Anterior cingulate cortex (tissue), 58 donors: Measurements from ENCODE around the gene MKX.
A peak's percentile ranks its signal among the peaks of the same experiment; 100 is the strongest.

Experiments
- DNase-seq, 58 donors: peaks; one replicate each; lab custom pipeline; 2025; lab: John Stamatoyannopoulos, UW

Gene MKX, protein sequence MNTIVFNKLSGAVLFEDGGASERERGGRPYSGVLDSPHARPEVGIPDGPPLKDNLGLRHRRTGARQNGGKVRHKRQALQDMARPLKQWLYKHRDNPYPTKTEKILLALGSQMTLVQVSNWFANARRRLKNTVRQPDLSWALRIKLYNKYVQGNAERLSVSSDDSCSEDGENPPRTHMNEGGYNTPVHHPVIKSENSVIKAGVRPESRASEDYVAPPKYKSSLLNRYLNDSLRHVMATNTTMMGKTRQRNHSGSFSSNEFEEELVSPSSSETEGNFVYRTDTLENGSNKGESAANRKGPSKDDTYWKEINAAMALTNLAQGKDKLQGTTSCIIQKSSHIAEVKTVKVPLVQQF

DNA sequence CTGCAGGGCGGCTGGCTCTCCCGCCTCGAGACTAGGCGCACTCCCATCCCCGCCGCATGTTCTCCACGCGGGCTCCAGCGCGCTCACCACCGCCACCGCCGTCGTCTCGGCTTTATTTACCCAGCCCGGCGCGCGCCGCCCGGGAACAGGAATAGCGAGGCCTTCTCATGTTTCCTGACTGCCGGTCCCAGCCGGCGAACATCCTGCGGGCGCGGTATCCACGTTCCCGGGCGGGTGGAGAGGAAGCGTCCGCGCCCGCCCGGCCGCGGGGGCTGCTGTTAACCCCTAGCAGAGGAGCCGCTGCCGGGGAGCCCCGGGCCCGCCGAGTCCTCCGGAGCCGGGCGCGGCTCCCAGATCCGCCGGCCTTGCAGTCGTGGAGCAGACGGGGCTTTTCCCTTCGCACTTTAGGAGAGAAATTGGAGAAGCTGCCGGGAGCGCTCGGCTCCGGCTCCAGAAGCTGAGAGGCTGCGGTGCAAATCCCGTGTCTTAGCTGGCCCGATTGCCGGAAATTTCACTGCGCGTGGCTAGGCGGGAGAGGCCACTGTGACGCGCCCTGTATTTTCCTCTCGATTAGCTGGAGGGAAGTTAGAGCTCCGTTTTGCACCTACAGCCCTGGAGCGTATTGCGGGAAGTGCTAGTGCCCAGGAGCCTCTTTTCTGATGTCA, at the start of gene MKX:
Gene MKX, minus strand, starts transcription at position 88 of the 665 bp plus-strand sequence. CDS start 2,404 bp downstream, outside the sequence.
- DNase-seq, result peak in 7 of 58 donors; percentile 14 to 66 (median 29)

DNA sequence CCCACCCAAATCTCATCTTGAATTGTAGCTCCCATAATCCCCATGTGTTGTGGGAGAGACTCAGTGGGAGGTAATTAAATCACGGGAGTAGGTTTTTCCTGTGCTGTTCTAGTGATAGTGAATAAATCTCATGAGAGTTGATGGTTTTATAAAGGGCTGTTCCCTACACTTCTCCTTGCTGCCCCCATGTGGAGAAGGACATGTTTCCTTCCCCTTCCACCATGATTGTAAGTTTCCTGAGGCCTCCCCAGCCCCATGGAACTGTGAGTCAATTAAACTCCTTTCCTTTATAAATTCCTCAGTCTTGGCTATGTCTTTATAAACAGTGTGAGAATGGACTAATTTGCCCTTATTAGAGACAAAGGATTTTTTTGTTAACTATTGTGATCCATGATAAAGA, 48.5 kb upstream of the MKX start:
- DNase-seq, result no peak

DNA sequence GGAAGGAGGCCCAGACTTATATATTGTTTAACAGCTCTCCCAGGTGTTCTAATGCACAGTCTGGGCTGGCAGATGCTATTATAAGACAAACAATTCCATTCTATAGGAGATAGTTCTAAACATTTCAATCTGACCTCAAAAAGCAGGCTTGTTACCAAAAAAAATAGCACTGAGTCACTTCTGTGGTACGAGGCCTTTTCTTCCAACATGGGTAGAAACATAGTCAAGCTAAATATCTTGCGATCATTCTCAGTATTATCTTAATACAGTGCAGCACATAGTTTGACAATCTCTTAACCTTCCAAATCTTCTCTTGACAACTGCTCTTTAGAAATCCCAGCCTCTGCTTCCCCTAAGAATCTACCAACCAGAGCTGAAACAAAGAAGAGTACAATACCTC, 46.6 kb upstream of the MKX start:
- no peak for DNase-seq

DNA sequence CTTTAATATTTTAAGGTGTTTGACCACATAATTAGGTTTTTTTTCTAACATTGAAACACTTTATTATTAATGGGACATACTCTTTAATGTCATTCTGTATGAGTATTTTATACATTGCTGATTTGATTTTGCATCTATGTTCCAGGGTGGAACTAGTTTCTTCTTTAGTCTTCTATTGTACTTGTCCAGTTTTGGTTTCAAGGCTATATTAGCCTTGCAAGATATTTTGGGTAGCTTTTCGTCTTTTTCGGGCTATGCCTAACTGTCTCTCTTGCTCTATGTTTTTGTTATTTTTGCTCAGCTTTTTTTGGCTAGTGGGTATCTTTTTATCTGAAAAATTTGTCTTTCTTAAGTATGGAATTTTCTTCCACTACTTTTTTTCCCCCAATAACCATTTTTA, 38.7 kb upstream of the MKX start:
- DNase-seq, result no peak

DNA sequence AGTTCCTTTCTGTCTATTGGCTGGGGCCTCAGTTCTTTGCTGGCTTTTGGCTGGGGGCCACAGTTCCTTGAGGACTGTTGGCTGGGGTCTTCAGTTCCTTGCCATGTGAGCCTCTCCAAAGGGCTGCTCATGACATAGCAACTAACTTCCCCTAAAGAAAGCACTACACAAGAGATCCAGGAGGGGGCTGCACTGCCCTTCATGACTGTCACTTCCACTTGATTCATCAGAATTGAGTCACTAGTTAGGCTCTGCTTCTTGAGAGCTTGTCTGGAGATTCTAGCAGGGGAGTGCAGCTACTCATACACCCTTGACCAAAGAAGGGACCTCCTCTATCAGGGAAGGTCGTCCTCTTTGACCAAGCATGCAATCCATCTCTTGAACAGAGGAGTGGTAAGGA, 38.0 kb upstream of the MKX start:
- no peak for DNase-seq

DNA sequence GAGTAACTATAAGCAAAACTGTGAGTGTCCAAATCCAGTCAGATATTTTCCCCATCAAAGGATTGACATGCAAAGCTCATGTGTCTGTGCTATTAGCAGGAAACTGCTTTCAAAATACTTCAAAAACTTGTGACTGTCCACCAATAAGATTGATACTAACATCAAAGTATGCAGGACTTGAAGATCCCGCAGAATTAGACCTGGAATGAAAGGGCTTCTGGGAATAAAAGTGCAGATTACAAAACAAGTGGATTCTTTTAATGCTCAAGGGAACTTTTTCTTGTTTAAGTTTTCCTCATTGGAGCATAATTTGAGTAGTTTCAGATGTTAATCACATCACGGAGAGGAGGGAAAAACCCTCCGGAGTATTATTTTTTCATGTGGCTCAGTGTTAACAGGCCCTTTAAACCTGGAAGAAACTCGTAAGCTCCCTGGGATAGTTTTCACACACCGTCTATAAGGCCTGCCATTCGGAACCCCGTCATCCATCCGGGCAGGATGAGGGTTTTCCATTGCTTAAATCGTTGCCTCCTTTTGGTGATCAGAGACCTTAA, 33.9 kb upstream of the MKX start:
- no peak for DNase-seq

DNA sequence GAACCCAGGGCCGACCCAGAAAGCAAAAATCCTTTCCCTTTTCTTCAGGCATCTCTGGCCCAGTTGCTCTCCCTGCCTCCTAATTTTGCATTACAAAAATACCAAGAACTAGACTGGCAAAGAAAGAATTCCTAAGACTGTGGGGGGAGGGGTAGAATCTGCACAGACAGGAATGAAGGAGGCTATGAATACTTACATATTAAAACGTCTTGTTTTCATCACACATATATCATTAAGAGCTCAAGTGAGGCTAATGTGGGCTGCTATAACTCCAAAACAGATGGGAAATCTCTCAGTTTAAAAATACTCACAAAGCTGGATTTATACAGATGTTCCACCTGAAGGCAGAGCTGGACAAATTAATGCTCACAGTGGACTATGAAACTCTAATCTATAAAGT, 29.2 kb upstream of the MKX start:
- no peak for DNase-seq

DNA sequence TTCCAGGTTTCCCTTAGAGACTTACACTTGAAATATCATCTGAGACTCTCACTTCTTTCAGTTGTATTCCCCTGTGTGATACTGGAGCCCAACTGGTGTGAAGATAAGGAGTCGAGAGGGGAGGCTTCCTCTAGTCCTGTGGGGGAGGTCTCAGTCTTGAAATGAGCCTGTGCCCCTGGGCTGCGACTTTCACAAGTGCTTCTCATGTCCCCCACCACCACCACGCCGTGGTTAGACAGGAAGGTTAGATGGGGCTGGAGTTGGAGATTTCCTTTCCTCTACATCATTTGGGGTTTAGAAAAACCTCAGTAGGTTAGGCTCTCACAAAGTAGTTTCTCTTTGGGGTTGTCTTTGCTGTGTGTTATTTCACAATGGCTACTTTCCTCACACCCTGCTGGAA, 25.6 kb upstream of the MKX start:
- DNase-seq, result no peak

DNA sequence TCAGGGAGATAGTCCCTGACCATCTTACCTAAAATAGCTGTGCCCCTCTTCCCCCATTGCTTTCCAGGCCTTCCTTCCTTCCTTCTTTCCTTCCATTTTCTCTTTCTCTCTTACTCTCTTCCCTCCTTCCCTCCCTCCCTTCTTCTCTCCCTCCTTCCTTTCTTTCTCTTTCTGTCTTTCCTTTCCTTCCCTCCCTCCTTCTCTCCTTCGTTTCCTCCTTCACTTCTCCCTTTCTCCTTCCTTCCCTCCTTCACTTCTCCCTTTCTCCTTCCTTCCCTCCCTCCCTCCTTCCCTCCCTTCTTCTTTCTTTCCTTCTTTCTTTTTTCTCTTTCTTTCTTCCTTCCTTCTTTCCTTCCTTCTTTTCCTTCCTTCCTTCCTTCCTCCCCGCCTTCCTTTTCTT, 24.6 kb upstream of the MKX start:
- DNase-seq, result no peak

DNA sequence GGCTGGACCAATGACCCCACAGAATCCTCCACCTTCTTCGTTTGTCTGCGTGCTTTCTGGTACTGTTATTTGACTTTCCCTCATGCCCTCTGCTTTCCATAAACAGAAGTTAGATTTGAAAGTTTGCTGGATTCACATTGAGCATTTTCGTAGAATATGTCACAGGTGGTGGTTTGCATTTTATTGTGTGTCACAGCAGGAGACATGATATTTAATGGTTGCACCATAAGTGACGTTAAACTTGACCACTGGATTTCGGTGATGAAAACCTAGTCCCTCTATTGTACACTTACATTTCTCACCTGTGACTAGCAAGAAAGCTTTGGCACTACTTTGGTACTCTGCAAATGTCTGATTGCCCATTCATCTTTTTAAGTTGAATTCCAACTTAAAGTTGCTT, 15.2 kb upstream of the MKX start:
- DNase-seq, result no peak

DNA sequence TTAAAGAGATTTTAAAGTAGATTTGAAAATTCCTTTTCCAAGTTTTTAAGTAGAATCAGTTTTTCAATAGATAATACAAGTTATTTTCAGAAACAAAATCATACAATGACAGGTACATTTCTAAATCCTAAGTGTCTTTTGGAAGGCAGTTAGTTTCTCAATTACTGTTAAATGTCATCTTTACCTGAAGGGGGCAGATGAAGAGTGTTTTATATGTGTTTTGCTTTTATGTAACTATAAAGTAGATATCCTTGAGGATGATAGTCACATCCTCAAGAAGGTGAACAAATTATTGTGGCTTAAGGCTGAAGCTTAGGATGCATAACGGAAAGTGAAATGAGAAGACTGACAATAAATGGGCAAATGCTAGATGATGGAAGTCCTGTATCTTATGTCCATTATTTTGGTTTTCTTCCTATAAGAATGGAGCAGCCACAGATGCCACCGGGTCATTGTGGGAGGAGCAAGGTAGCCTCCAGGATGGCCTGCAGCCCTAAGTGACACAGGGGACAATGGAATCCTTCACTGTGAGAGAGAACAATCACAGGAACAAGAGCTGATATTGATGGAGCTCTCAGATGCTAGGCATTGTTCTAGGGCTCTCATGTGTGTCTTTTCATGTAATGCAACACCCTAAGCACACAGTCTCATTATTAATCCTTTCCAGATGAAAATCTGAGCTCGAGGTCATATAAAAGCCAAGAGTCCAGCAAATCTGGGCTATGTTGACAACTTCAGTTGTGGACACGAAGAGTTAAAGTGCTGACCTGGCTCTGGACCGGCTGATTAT, 14.1 kb upstream of the MKX start:
- DNase-seq, result no peak

DNA sequence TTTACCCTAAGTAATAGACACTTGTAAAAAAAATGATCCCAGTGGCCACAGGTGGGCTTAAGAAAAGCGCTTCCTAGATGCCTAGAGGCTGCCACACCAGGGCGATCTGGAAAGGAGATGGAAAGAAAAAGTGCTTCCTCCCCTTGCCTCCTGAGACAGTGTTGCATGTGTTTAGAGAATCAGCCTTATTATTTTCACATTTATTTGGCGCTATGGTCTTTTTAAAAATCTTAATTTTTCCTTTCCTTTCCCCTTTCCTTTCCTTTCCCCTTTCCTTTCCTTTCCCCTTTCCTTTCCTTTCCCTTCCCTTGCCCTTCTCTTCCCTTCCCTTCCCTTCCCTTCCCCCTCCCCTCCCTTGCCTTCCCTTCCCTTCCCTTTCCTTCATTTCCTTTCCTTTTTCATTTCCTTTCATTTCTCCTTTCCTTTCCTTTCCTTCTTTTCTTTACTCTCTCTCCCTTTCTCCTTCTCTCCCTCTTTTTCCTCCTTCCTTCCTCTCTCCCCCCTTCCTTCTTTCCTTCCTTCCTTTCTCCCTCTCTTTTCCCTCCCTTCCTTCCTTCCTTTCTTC, 7.1 kb upstream of the MKX start:
- no peak for DNase-seq

DNA sequence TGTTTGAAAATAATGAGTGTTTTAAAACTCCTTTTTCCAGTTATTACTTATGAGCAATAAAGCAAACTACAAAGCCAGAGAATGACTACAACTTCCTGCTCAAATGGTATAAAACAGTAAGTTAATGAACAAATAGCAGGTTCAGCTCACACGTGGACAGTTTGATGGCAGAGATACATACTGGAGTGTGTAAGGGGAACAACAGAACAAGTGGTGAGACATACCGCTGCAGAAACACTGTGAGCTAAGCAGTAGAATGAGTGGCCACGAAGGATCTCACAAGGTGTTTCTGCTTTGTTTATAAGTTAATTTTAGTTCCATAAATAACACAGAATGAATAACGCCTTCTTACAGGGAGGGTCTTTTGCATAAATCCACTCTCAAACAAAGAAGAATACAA, 3.0 kb upstream of the MKX start:
- no peak for DNase-seq

DNA sequence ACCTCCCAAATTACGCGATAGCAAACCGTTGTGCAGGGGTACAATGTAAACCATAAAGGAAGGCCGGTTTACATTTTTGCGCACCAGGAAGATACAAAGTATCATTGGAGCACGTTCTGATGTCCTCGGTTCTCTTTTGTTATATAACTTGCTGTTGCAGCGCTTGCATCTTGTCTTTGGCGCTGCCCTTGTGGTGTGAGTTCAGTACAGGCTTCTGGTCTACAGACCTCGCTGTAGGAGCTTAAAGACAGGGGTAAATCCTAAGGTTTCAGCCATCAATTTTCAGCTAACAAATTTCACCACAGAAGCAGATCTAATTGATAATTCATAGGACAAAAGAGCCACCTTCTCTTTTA, 1.5 kb upstream of the MKX start:
- DNase-seq, result no peak

DNA sequence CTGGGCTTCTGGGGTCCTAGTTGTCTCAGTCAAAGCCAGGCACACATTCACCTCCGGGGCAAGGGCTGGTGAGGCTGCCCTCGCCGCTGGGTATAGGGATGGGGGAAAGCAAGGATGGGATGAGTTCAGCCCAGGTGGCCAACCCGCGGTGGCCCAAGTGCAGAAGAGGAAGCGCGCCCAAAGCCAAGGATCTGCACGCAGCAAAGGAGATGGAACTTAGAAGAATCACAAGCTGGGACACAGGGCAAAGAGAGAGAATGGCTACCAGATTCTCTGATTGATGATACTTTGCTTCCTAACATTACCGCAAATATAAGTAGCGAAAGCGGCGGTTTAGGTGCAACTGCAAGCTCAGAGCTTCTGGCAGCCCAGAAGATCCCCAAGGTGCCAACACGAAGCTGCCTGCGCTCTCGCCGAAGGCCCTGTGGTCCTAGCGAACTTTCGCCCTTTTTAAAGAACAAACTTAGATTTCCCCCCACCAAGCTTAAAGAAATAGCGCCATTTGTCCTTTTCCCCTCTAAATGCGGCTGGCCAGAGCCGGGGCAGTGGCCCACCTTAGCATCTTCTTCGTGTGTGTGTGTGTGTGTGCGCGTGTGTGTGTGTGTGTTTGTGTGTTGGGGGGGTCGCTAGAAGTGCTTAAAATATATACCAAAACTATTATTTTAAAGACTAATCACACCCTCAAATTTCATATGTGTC, 927 bp upstream of the MKX start:
- no peak for DNase-seq

DNA sequence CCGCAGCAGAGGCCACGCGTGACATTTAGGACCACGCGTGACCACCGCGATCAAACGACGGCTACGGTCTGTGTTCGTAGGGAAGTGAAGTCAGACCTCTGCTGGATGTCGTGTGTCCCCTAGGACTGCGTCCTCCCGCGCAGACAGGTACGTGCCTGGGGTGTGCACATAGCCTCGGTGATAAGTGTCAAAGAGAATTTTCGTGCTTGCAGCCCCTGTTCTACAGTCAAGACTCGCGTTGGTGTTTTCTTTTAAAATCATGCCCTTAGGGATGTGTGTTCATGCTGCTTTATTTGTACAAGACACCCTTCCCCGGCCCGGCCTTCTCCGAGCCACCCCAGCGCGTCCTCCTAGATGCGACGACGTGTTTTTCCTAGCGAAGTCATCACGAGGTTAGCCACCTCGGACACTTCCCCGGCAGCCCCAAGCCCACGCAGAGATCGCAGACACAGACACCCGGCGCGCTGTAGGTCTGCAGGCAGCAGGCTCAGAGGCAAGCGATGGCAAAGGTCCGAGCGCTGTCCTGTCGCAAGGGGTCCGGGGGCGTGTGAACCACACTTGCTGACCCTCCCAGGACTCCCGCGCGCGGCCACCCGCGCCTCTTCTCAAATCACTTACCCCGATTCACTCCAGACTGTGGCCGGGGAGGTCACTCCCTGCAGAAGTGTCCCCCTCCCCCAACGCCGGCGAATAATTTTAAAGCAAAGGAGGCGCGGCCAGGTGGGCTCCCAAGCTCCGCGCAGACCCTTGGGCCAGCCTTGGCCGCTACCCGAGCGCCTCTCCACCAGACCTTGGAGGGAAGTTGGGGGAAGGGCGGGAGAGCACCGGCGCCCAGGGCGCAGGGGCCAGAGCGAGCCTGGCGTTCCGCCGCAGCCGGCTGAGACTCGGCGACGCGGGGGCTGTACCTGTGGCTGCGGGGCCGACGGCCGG, 552 bp downstream of the MKX start:
- DNase-seq, result peak in 1 of 58 donors; percentile 28

DNA sequence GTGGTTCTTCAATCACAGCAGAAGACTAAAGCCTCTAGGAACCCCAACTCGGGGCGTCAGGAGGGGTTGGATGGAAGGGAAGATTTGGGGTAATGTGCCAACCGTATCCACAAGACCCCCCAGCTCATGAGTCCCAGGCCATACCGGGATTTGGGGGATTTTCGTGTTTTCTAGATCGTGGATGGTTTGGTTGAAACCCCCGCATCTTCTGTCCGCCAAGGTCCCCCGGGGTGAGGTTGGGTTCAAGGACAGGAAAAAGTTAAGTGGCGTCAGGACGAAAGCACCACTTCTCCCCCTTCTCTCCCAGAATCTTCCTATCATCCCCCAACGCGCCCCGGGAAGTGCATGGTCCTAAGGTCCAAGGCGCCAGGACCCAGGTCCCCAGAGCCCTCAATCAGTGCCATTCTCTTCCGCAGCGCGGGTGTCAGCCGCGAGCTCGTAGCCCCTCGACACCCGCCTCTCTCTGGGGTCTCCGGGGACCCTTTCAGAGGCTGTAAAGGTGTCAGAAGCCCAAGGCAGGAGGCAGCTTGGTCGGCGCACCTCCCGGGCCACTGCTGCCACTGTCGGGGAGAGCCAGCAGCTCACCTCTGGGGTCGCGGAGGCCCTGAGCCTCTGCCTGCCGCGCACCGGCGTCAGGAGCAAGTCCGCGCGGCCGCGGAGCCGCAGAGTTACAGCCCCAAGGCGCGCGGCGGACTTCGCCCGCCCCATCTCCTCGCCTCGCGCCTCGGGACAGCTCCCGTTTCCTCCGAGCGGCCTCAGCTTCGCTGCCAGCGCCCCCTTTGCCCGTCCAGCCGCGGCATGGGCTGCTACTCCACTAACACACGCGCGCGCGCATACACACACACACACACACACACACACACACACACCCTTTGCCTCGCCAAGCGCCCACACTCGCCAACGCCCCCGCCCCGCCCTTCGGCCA, 1.5 kb downstream of the MKX start:
- DNase-seq, result peak in 3 of 58 donors; percentile 6 to 36 (median 28)
